SK-N-SH (cell line): Measurements from ENCODE around the gene SMCP. TPM values are rescaled to one million over a fixed set of nuclear protein-coding genes. Genes with fewer than 3 reads are reported as not detected.

Experiments used
- CTCF ChIA-PET: fragments of 300-600, 350-600 bp; formaldehyde crosslinking; extraction: SDS; loops from one replicate; lab custom pipeline; 2021; lab: Yijun Ruan, JAX
- POLR2A ChIA-PET: fragments of 350-600 bp; sonication (Branson Sonifier 250); formaldehyde crosslinking; extraction: SDS; loops from one replicate; lab custom pipeline; 2020; ENCODE audit warnings: antibody characterized with exemption, inconsistent platforms; lab: Yijun Ruan, JAX
- DNase-seq: peaks from one replicate; pipeline ENCODE4 v3.0.0; 2012
- H2AFZ ChIP-seq: fragments of 200-600 bp; sonication (generic); 2 replicates; pipeline ENCODE4 v1.8.1; 2016; ENCODE audit warnings: antibody characterized with exemption, mild to moderate bottlenecking, low read depth
- H3F3A ChIP-seq: fragments of 200-600 bp; sonication (generic); replicated peaks from 2 replicates; pipeline ENCODE3; 2016; ENCODE audit warnings: antibody characterized with exemption, mild to moderate bottlenecking; ENCODE audit not compliant: insufficient read depth
- H3K27ac ChIP-seq, 2 experiments: fragments of 200-500 bp in 1 of 2; fragments of 200-600 bp in 1 of 2; sonication (Bioruptor generic) in 1 of 2; sonication (generic), shearing (Covaris generic) in 1 of 2; 2 replicates each; pipeline versions ENCODE4 v1.5.1 to v1.6.1; 2014 to 2016; ENCODE audit warnings: low read depth in 2 of 2, inconsistent platforms in 1 of 2, low read length in 1 of 2, mild to moderate bottlenecking in 1 of 2, mixed read lengths in 1 of 2
- H3K27me3 ChIP-seq: fragments of 200-600 bp; sonication (generic), shearing (Covaris generic); 2 replicates; pipeline ENCODE4 v1.6.1; 2016; ENCODE audit warnings: mixed run types; ENCODE audit not compliant: insufficient read depth
- H3K36me3 ChIP-seq, 2 experiments: fragments of 200-500 bp in 1 of 2; fragments of 200-600 bp in 1 of 2; sonication (Bioruptor generic) in 1 of 2; sonication (generic) in 1 of 2; replicated peaks in 1 of 2; 2 replicates each; pipeline versions ENCODE3 to v1.5.1; 2014 to 2016; ENCODE audit warnings: low read length in 1 of 2, mild to moderate bottlenecking in 1 of 2; ENCODE audit not compliant: insufficient read depth in 2 of 2, control insufficient read depth in 1 of 2
- H3K4me1 ChIP-seq, 2 experiments: fragments of 200-500 bp in 1 of 2; fragments of 200-600 bp in 1 of 2; sonication (Bioruptor generic) in 1 of 2; sonication (generic), shearing (Covaris generic) in 1 of 2; 2 replicates each; pipeline versions ENCODE4 v1.5.1 to v1.6.1; 2014 to 2016; ENCODE audit warnings: low read depth in 1 of 2, low read length in 1 of 2, mixed run types in 1 of 2; ENCODE audit not compliant: insufficient read depth in 2 of 2, control insufficient read depth in 1 of 2
- H3K4me2 ChIP-seq: fragments of 200-600 bp; sonication (generic), shearing (Covaris generic); 2 replicates; pipeline ENCODE4 v1.6.1; 2017; ENCODE audit warnings: mixed run types
- H3K4me3 ChIP-seq, 2 experiments: fragments of 200-500 bp in 1 of 2; fragments of 200-600 bp in 1 of 2; sonication (Bioruptor generic) in 1 of 2; sonication (generic), shearing (Covaris generic) in 1 of 2; 2 replicates each; pipeline versions ENCODE4 v1.5.1 to v1.8.1; 2014 to 2016; ENCODE audit warnings: low read depth in 2 of 2, inconsistent platforms in 1 of 2, low read length in 1 of 2, mild to moderate bottlenecking in 1 of 2, mixed read lengths in 1 of 2, moderate library complexity in 1 of 2
- H3K79me2 ChIP-seq: fragments of 200-600 bp; sonication (generic); 2 replicates; pipeline ENCODE4 v1.8.1; 2017; ENCODE audit warnings: mild to moderate bottlenecking; ENCODE audit not compliant: insufficient read depth
- H3K9ac ChIP-seq: fragments of 200-600 bp; sonication (generic); 2 replicates; pipeline ENCODE4 v1.6.1; 2017; ENCODE audit warnings: mixed run types
- H3K9me2 ChIP-seq: fragments of 200-600 bp; sonication (generic); 2 replicates; pipeline ENCODE4 v1.6.1; 2017; ENCODE audit warnings: mixed run types
- H3K9me3 ChIP-seq: fragments of 200-600 bp; sonication (generic); 2 replicates; pipeline ENCODE4 v1.6.1; 2017; ENCODE audit warnings: mixed run types, mild to moderate bottlenecking, moderate library complexity
- H4K20me1 ChIP-seq: fragments of 200-600 bp; sonication (generic); 2 replicates; pipeline ENCODE4 v1.6.1; 2017; ENCODE audit warnings: mild to moderate bottlenecking, mixed run types; ENCODE audit not compliant: insufficient read depth
- CHD2 ChIP-seq: fragments of 150-350 bp; IDR thresholded peaks from 2 replicates; pipeline ENCODE4 v1.6.1; 2018; ENCODE audit warnings: low read length; ENCODE audit not compliant: partially characterized antibody
- FOXJ3 ChIP-seq: sonication (generic); formaldehyde crosslinking; IDR thresholded peaks from 2 replicates; pipeline ENCODE4 v1.5.1; 2020; ENCODE audit warnings: mild to moderate bottlenecking, missing genetic modification reagents
- FOXM1 ChIP-seq: IDR thresholded peaks from 2 replicates; pipeline ENCODE4 v1.4.0; 2012; ENCODE audit warnings: low read depth, mild to moderate bottlenecking
- GATA2 ChIP-seq: sonication (generic); formaldehyde crosslinking; IDR thresholded peaks from 2 replicates; pipeline ENCODE4 v1.5.0; 2020; ENCODE audit warnings: mild to moderate bottlenecking, missing genetic modification reagents
- MEF2A ChIP-seq: IDR thresholded peaks from 2 replicates; pipeline ENCODE4 v1.4.0; 2012; ENCODE audit warnings: low read depth, borderline replicate concordance
- MXI1 ChIP-seq: IDR thresholded peaks from 2 replicates; pipeline ENCODE4 v1.6.1; 2012; ENCODE audit warnings: mild to moderate bottlenecking, low read depth, low read length, improper control_type of control experiment
- NFIC ChIP-seq: IDR thresholded peaks from 2 replicates; pipeline ENCODE4 v1.4.0; 2012; ENCODE audit warnings: borderline replicate concordance
- NRF1 ChIP-seq: IDR thresholded peaks from 2 replicates; pipeline ENCODE4 v1.6.1; 2012; ENCODE audit warnings: low read depth, mild to moderate bottlenecking, low read length
- POLR2AphosphoS5 ChIP-seq: IDR thresholded peaks from 2 replicates; pipeline ENCODE4 v1.6.1; 2012; ENCODE audit warnings: low read depth, low read length
- RXRA ChIP-seq: IDR thresholded peaks from 2 replicates; pipeline ENCODE4 v1.4.0; 2012; ENCODE audit warnings: low read depth, mild to moderate bottlenecking, borderline replicate concordance
- SMC3 ChIP-seq: IDR thresholded peaks from 2 replicates; pipeline ENCODE4 v1.6.1; 2012; ENCODE audit warnings: low read depth, low read length, improper control_type of control experiment
- TAF1 ChIP-seq: IDR thresholded peaks from 2 replicates; pipeline ENCODE4 v1.6.1; 2012; ENCODE audit warnings: low read depth, mild to moderate bottlenecking, low read length, moderate library complexity, borderline replicate concordance
- YY1 ChIP-seq: IDR thresholded peaks from 2 replicates; pipeline ENCODE4 v1.4.0; 2012; ENCODE audit warnings: low read depth, mild to moderate bottlenecking
- WGBS: methylation state at CpG from one replicate; pipeline ENCODE4 v1.1.6; 2017; ENCODE audit warnings: low lambda C conversion rate; 5-methylcytosine and 5-hydroxymethylcytosine counted together
- polyA plus RNA-seq, 3 experiments: library from polyadenylated mRNA; depleted of rRNA; stranded (reverse); fragments of >200 nt; gene quantifications; 2 replicates each; pipeline ENCODE4 v1.2.3, GENCODE V29; 2012
- TF ChIP-seq, protein P1 (sequence below): fragments of 200-600 bp; sonication (generic); IDR thresholded peaks from 2 replicates; pipeline ENCODE4 v1.6.1; 2017; ENCODE audit warnings: antibody characterized with exemption, mild to moderate bottlenecking, moderate library complexity
- TF ChIP-seq, protein P2 (sequence below): fragments of 150-350 bp; IDR thresholded peaks from 2 replicates; pipeline ENCODE4 v1.6.1; 2017; ENCODE audit warnings: antibody characterized with exemption, low read length, low read depth, borderline replicate concordance
- TF ChIP-seq, protein P3 (sequence below): IDR thresholded peaks from 2 replicates; pipeline ENCODE4; 2012
- TF ChIP-seq, protein P4 (sequence below): IDR thresholded peaks from 2 replicates; pipeline ENCODE4 v1.4.0; 2012; ENCODE audit warnings: low read depth, borderline replicate concordance
- TF ChIP-seq, protein P5 (sequence below): fragments of 150-350 bp; IDR thresholded peaks from 2 replicates; pipeline ENCODE4 v1.6.1; 2016; ENCODE audit warnings: mild to moderate bottlenecking, low read depth, low read length

The SMCP gene
- polyA plus RNA-seq, 1 of the 3 experiments (the other 2 are of a cell fraction): not detected

DNA sequence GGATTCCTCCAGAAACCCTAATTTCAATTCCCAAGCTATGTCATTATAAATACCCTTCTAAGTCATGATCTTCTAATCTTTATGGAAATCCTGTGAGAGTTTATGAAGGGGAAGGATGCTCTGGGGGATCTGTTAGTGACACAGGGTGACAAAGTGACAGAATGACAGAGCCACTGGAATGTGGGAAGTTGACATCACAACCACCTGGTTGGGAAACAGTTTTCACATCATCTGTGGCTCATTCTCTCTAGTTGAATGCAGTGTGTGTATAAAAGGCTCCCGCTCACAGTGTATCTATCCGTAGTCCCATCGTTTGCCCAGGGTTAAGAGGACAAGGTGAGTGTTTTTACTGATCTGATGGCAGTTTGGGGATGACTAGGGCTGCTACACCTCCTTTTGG, 18.4 kb upstream of the SMCP start, which contains the start of gene LCE7A:
Gene LCE7A (plus strand): TSS at position 301 of the 400 bp plus-strand sequence. CDS start 702 bp downstream, outside the sequence.
- Histone ChIP-seq H3K36me3 (no peaks in the 10 kb centered on the region), H3K9me3 (no peaks in the 10 kb centered on the region), H3F3A (no peaks in the 10 kb centered on the region), H3K27ac (no peak within 1 kb of the TSS), H4K20me1 (no peaks in the 10 kb centered on the region), H3K4me1 (no peaks in the 10 kb centered on the region), H3K9me2 (no peaks in the 10 kb centered on the region), H3K27me3 (no peaks in the 10 kb centered on the region; the same call in 1 of the 2 replicates), H3K4me3 (no peak within 1 kb of the TSS), H2AFZ (no peak within 1 kb of the TSS), H3K9ac (no peak within 1 kb of the TSS), H3K79me2 (no peaks in the 10 kb centered on the region), H3K4me2 (no peak within 1 kb of the TSS)
- TF ChIP-seq GATA2 (no peak), MEF2A (no peak), CHD2 (no peak), YY1 (no peak), MXI1 (no peak), TAF1 (no peak), FOXM1 (no peak), NRF1 (no peak), RXRA (no peak), POLR2AphosphoS5 (no peak), NFIC (no peak), SMC3 (no peak), FOXJ3 (CRISPR knock-in tag) (no peak)
- TF ChIP-seq, protein P1, sequence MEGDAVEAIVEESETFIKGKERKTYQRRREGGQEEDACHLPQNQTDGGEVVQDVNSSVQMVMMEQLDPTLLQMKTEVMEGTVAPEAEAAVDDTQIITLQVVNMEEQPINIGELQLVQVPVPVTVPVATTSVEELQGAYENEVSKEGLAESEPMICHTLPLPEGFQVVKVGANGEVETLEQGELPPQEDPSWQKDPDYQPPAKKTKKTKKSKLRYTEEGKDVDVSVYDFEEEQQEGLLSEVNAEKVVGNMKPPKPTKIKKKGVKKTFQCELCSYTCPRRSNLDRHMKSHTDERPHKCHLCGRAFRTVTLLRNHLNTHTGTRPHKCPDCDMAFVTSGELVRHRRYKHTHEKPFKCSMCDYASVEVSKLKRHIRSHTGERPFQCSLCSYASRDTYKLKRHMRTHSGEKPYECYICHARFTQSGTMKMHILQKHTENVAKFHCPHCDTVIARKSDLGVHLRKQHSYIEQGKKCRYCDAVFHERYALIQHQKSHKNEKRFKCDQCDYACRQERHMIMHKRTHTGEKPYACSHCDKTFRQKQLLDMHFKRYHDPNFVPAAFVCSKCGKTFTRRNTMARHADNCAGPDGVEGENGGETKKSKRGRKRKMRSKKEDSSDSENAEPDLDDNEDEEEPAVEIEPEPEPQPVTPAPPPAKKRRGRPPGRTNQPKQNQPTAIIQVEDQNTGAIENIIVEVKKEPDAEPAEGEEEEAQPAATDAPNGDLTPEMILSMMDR: no peak
- TF ChIP-seq, protein P2, sequence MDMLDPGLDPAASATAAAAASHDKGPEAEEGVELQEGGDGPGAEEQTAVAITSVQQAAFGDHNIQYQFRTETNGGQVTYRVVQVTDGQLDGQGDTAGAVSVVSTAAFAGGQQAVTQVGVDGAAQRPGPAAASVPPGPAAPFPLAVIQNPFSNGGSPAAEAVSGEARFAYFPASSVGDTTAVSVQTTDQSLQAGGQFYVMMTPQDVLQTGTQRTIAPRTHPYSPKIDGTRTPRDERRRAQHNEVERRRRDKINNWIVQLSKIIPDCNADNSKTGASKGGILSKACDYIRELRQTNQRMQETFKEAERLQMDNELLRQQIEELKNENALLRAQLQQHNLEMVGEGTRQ: no peak
- TF ChIP-seq, protein P3, sequence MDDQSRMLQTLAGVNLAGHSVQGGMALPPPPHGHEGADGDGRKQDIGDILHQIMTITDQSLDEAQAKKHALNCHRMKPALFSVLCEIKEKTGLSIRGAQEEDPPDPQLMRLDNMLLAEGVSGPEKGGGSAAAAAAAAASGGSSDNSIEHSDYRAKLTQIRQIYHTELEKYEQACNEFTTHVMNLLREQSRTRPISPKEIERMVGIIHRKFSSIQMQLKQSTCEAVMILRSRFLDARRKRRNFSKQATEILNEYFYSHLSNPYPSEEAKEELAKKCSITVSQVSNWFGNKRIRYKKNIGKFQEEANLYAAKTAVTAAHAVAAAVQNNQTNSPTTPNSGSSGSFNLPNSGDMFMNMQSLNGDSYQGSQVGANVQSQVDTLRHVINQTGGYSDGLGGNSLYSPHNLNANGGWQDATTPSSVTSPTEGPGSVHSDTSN: no peak
- TF ChIP-seq, protein P4, sequence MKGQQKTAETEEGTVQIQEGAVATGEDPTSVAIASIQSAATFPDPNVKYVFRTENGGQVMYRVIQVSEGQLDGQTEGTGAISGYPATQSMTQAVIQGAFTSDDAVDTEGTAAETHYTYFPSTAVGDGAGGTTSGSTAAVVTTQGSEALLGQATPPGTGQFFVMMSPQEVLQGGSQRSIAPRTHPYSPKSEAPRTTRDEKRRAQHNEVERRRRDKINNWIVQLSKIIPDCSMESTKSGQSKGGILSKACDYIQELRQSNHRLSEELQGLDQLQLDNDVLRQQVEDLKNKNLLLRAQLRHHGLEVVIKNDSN: no peak
- TF ChIP-seq, protein P5, sequence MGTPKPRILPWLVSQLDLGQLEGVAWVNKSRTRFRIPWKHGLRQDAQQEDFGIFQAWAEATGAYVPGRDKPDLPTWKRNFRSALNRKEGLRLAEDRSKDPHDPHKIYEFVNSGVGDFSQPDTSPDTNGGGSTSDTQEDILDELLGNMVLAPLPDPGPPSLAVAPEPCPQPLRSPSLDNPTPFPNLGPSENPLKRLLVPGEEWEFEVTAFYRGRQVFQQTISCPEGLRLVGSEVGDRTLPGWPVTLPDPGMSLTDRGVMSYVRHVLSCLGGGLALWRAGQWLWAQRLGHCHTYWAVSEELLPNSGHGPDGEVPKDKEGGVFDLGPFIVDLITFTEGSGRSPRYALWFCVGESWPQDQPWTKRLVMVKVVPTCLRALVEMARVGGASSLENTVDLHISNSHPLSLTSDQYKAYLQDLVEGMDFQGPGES: no peak
- DNase-seq: no peak
- ChIA-PET CTCF (interaction anchor here (0.6 to 2.7 kb wide), 3 partner anchors 10 to 451 kb away, joined by 4 to 12 read pairs (median 5); no protein-coding TSS in a partner anchor), POLR2A (no interaction called here)
- WGBS: 2% methylated on average over 3 of the region's 3 CpGs
